ENCODE measurements around the gene GABRB3.

GABRB3 gene

DNA sequence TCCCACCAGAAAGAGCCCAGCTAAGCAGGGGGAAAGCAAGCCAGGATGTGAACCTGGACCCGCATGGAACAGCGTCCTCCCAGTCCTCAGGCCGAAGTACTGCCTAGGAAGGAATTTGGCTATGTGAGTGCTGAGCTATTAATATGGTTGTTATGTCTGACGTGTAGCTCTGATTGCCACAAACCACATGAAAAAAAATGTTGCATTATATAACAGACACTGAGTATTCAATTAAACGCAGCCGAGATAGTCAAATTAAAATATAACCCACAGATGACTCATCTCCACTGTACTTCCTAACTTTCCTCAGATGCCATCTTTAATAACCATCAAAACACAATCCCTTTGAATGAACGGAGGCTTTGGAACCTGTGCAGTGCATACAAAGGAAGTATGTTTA lies 111.1 kb downstream of the GABRB3 start:
- Histone ChIP-seq H3K36me3 (ENCODE audit: control insufficient read depth, insufficient read depth, low read length) (no peaks in the 10 kb centered on the region), H3K4me3 (replicated peaks; ENCODE audit: low read depth, low read length) (no peak overlapping the region), H3K27me3 (replicated peaks; ENCODE audit: control insufficient read depth, insufficient read depth, low read length) (no peaks in the 10 kb centered on the region)
- DNase-seq (ENCODE audit: extremely low read depth, insufficient read length), result no peak
- TF ChIP-seq, protein P1, sequence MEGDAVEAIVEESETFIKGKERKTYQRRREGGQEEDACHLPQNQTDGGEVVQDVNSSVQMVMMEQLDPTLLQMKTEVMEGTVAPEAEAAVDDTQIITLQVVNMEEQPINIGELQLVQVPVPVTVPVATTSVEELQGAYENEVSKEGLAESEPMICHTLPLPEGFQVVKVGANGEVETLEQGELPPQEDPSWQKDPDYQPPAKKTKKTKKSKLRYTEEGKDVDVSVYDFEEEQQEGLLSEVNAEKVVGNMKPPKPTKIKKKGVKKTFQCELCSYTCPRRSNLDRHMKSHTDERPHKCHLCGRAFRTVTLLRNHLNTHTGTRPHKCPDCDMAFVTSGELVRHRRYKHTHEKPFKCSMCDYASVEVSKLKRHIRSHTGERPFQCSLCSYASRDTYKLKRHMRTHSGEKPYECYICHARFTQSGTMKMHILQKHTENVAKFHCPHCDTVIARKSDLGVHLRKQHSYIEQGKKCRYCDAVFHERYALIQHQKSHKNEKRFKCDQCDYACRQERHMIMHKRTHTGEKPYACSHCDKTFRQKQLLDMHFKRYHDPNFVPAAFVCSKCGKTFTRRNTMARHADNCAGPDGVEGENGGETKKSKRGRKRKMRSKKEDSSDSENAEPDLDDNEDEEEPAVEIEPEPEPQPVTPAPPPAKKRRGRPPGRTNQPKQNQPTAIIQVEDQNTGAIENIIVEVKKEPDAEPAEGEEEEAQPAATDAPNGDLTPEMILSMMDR (IDR thresholded peaks at IDR 0.05; ENCODE audit: insufficient read depth, low read length, poor library complexity, severe bottlenecking), result no peak

DNA sequence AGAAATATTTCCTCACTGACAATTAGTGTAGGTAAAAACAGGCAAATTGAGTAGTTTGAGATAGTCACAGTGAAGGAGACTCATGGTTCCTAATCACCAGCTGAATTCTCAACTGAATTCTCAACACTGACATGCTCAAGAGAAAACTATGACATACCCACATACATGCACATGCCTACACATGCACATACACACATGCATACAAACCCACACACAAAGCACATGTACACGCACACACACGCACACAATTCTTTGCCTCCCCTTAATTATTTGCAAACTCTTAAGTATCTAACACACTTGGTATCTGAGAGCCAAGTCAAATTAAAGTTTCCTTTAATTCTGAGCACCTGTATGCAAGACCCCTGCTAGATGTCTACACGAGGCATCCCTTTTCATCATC lies 111.8 kb downstream of the GABRB3 start:
- Histone ChIP-seq H3K36me3 (ENCODE audit: control insufficient read depth, insufficient read depth, low read length) (no peaks in the 10 kb centered on the region), H3K4me3 (replicated peaks; ENCODE audit: low read depth, low read length) (no peak overlapping the region), H3K27me3 (replicated peaks; ENCODE audit: control insufficient read depth, insufficient read depth, low read length) (no peaks in the 10 kb centered on the region)
- TF ChIP-seq, protein P1 (IDR thresholded peaks at IDR 0.05; ENCODE audit: insufficient read depth, low read length, poor library complexity, severe bottlenecking), result no peak
- no peak for DNase-seq (ENCODE audit: extremely low read depth, insufficient read length)

DNA sequence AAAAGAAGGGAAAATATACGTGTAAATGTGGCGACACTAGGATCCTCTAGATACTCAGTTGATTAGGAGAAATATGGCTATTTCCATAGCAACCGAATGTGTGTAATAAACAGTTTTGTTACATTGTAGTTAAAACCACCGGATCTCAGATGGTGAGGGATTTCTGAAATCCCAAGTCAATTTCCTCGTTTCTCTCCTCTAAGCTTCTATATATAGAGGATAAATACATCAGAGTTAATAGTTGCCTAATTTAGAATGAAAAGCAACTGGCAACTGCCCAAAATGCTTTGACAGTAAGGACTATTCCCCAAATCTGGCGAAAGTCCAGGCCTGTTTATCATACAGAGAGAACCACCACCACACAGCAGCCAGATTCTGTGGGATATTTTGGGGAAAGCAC lies 112.6 kb downstream of the GABRB3 start:
- no peak for DNase-seq (ENCODE audit: extremely low read depth, insufficient read length)
- no peaks in the 10 kb centered on the region for H3K36me3 ChIP-seq (ENCODE audit: control insufficient read depth, insufficient read depth, low read length)
- no peaks in the 10 kb centered on the region for H3K27me3 ChIP-seq (replicated peaks; ENCODE audit: control insufficient read depth, insufficient read depth, low read length)
- TF ChIP-seq, protein P1 (IDR thresholded peaks at IDR 0.05; ENCODE audit: insufficient read depth, low read length, poor library complexity, severe bottlenecking), result no peak
- H3K4me3 ChIP-seq (replicated peaks; ENCODE audit: low read depth, low read length), result no peak overlapping the region

DNA sequence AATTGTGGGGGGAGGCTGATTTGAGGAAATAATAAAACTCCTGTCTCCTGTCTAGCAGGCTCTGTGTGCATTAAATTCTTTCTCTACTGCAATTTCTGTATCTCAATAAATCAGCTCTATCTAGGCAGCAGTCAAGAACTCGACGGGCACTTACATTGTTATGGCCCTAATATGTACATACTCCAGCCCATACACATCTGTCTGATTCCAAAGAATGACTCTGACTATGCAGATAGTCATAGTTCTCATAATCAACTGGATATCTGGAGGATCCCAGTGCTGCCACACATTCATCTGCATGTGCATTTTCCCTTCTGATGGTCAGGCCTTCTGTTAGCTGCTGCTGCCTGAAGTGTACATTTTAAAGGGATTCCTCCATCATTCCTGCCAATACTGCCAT lies 114.6 kb downstream of the GABRB3 start:
- no peak for DNase-seq (ENCODE audit: extremely low read depth, insufficient read length)
- TF ChIP-seq, protein P1 (IDR thresholded peaks at IDR 0.05; ENCODE audit: insufficient read depth, low read length, poor library complexity, severe bottlenecking), result no peak
- H3K4me3 ChIP-seq (replicated peaks; ENCODE audit: low read depth, low read length), result no peak overlapping the region

DNA sequence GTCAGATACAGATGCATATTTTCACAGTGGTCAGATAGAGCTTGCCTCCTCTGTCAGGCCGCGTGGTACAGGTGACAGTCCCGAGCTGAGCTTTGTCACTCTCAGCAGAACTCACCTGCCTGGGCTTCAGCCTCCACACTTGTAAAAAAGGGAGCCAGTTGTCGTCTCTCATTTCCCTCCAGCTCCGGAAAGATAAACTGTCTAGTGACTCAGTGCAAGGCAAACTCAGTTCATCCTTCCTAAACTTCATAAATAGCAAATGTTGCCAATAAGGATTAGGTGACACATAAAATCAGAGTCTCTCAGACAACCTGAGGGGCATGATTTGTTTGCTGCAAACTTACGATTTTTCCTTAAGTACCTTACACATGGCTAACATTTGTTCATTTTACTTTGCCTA lies 116.8 kb downstream of the GABRB3 start:
- Histone ChIP-seq H3K27me3 (replicated peaks; ENCODE audit: control insufficient read depth, insufficient read depth, low read length) (no peaks in the 10 kb centered on the region), H3K4me3 (replicated peaks; ENCODE audit: low read depth, low read length) (no peak overlapping the region), H3K36me3 (ENCODE audit: control insufficient read depth, insufficient read depth, low read length) (no peaks in the 10 kb centered on the region)
- no peak for DNase-seq (ENCODE audit: extremely low read depth, insufficient read length)
- TF ChIP-seq, protein P1 (IDR thresholded peaks at IDR 0.05; ENCODE audit: insufficient read depth, low read length, poor library complexity, severe bottlenecking), result no peak

More for the DNA sequence above, 114.6 kb downstream of the GABRB3 start:
- no peaks in the 10 kb centered on the region for H3K27me3 ChIP-seq (replicated peaks; ENCODE audit: control insufficient read depth, insufficient read depth, low read length)
- no peaks in the 10 kb centered on the region for H3K36me3 ChIP-seq (ENCODE audit: control insufficient read depth, insufficient read depth, low read length)

DNA sequence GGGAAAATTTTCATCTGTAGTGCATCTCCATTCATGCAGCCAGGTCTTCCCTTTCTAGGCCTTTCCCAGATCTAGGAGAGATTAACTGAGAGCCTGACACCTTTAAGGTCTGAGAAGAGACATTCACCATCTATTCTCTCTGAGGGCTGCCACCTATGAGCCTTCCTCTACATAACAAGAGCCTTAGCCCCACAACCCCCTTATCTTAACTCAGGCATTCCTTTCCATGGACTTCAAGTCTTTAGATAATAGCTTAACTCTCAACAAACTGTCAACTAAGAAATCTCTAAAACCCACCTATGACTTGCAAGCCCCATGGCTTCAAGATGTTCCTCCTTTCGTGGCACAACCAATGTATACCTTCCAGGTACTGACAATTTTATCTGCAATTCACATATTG lies 121.0 kb downstream of the GABRB3 start:
- Histone ChIP-seq H3K36me3 (ENCODE audit: control insufficient read depth, insufficient read depth, low read length) (no peaks in the 10 kb centered on the region), H3K4me3 (replicated peaks; ENCODE audit: low read depth, low read length) (no peak overlapping the region), H3K27me3 (replicated peaks; ENCODE audit: control insufficient read depth, insufficient read depth, low read length) (no peaks in the 10 kb centered on the region)
- DNase-seq (ENCODE audit: extremely low read depth, insufficient read length), result no peak
- TF ChIP-seq, protein P1 (IDR thresholded peaks at IDR 0.05; ENCODE audit: insufficient read depth, low read length, poor library complexity, severe bottlenecking), result no peak

All from GM06990 (cell line).